ENCODE measurements around the gene KRTCAP3. TPM values are rescaled to one million over a fixed set of nuclear protein-coding genes. Genes with fewer than 3 reads are reported as not detected.

The KRTCAP3 gene
- total and polyA plus RNA-seq, 2 donors (not counting 1 experiment from before 2014, with no cell fraction given) = 0.22 to 0.33 TPM

DNA sequence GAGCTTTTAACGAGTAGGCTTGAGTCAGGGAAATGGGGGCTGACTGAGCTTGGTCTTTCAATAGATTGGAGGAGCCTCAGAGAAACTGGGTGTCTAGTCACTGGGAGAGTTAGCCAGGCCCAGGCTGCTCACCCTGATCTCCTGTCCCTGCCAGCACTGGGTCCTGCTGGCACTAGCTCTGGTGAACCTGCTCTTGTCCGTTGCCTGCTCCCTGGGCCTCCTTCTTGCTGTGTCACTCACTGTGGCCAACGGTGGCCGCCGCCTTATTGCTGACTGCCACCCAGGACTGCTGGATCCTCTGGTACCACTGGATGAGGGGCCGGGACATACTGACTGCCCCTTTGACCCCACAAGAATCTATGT, 720 bp downstream of the KRTCAP3 start:
- H3K9ac ChIP-seq (ENCODE audit: insufficient read depth, low read length) = no peak overlapping the region
- TF ChIP-seq EZH2 (IDR thresholded peaks at IDR 0.05; ENCODE audit: low read length, missing control alignments) = no peak
- TF ChIP-seq, protein P1, sequence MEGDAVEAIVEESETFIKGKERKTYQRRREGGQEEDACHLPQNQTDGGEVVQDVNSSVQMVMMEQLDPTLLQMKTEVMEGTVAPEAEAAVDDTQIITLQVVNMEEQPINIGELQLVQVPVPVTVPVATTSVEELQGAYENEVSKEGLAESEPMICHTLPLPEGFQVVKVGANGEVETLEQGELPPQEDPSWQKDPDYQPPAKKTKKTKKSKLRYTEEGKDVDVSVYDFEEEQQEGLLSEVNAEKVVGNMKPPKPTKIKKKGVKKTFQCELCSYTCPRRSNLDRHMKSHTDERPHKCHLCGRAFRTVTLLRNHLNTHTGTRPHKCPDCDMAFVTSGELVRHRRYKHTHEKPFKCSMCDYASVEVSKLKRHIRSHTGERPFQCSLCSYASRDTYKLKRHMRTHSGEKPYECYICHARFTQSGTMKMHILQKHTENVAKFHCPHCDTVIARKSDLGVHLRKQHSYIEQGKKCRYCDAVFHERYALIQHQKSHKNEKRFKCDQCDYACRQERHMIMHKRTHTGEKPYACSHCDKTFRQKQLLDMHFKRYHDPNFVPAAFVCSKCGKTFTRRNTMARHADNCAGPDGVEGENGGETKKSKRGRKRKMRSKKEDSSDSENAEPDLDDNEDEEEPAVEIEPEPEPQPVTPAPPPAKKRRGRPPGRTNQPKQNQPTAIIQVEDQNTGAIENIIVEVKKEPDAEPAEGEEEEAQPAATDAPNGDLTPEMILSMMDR (conservative IDR thresholded peaks at IDR 0.05 in 1 of 2, IDR thresholded peaks at IDR 0.05 in 1 of 2; ENCODE audit: low read depth in 1 of 2, low read length in 2 of 2) = no peak
- DNase-seq (ENCODE audit: low read depth in 2 of 2) = no peak
- H3K79me2 ChIP-seq (ENCODE audit: control insufficient read depth, insufficient read depth, low read length) = no peaks in the 10 kb centered on the region
- no peaks in the 10 kb centered on the region for H4K20me1 ChIP-seq (ENCODE audit: control insufficient read depth, extremely low read depth, insufficient read depth, low read length)
- no peak overlapping the region for H3K4me2 ChIP-seq (ENCODE audit: extremely low read depth, insufficient read depth, low read length)
- H3K36me3 ChIP-seq (ENCODE audit: control insufficient read depth, insufficient read depth, low read length) = peaks cover 22% of the 10 kb centered on the region
- H3K4me1 ChIP-seq (ENCODE audit: control insufficient read depth, extremely low read depth, insufficient read depth, low read length) = no peaks in the 10 kb centered on the region
- H2AFZ ChIP-seq (ENCODE audit: low read length) = no peak overlapping the region
- no peaks in the 10 kb centered on the region for H3K9me3 ChIP-seq (ENCODE audit: control insufficient read depth, insufficient read depth, low read depth, low read length)
- no peak overlapping the region for H3K27ac ChIP-seq (ENCODE audit: insufficient read depth, low read length)
- no peak overlapping the region for H3K4me3 ChIP-seq (replicated peaks in 1 of 4; ENCODE audit: control extremely low read depth in 1 of 4, insufficient read depth in 1 of 4, low read depth in 3 of 4, low read length in 4 of 4)
- H3K27me3 ChIP-seq (ENCODE audit: control insufficient read depth, insufficient read depth, low read length) = no peaks in the 10 kb centered on the region

DNA sequence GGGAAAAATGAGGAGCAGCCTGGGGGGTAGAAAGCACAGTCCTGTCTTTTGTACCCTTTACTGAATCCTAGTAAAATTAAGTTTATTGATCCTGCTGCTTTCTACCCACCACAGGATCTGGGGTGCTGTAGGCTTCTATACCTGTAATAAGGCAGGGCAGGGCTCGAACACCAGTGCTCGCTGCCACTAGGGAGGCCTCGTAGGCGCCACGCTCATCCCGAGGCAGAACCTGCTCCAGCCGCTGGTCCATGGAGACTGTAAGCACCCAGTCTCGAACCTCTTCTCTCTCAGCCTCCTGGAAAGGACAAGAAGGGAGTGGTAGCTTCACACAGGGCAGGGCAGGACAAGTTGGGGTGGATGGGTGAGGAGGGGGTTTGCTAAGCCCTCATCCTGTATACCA, 3.0 kb downstream of the KRTCAP3 start:
- Histone ChIP-seq H2AFZ (ENCODE audit: low read length) (no peak overlapping the region), H3K4me3 (replicated peaks in 1 of 4; ENCODE audit: control extremely low read depth in 1 of 4, insufficient read depth in 1 of 4, low read depth in 3 of 4, low read length in 4 of 4) (no peak overlapping the region), H3K27me3 (ENCODE audit: control insufficient read depth, insufficient read depth, low read length) (no peaks in the 10 kb centered on the region), H4K20me1 (ENCODE audit: control insufficient read depth, extremely low read depth, insufficient read depth, low read length) (no peaks in the 10 kb centered on the region), H3K79me2 (ENCODE audit: control insufficient read depth, insufficient read depth, low read length) (no peaks in the 10 kb centered on the region), H3K9me3 (ENCODE audit: control insufficient read depth, insufficient read depth, low read depth, low read length) (no peaks in the 10 kb centered on the region), H3K36me3 (ENCODE audit: control insufficient read depth, insufficient read depth, low read length) (peaks cover 20% of the 10 kb centered on the region), H3K4me1 (ENCODE audit: control insufficient read depth, extremely low read depth, insufficient read depth, low read length) (no peaks in the 10 kb centered on the region), H3K4me2 (ENCODE audit: extremely low read depth, insufficient read depth, low read length) (no peak overlapping the region), H3K9ac (ENCODE audit: insufficient read depth, low read length) (no peak overlapping the region), H3K27ac (ENCODE audit: insufficient read depth, low read length) (no peak overlapping the region)
- TF ChIP-seq EZH2 (IDR thresholded peaks at IDR 0.05; ENCODE audit: low read length, missing control alignments) = no peak
- TF ChIP-seq, protein P1 (conservative IDR thresholded peaks at IDR 0.05 in 1 of 2, IDR thresholded peaks at IDR 0.05 in 1 of 2; ENCODE audit: low read depth in 1 of 2, low read length in 2 of 2) = no peak
- no peak for DNase-seq (ENCODE audit: low read depth in 2 of 2)

DNA sequence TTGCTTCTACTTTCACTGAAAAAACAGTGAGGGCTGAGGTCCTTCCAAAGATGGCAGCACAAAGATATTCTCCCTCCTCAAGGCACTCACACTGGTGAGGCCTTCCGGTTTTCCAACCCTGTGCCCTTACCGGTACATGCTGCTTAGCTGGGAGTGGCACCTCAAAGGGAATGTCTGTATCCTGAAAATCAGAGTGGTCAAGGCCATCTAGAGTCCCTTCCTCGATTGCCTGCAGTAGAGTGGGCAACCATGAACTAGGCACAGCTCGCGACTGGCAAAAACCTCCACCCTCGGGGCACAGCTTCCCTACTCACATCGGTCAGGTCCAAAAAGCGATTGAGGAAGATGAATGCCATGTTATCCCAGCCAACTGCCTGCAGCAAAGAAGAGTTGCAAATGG, 3.4 kb downstream of the KRTCAP3 start:
- peaks cover 16% of the 10 kb centered on the region for H3K36me3 ChIP-seq (ENCODE audit: control insufficient read depth, insufficient read depth, low read length)
- TF ChIP-seq EZH2 (IDR thresholded peaks at IDR 0.05; ENCODE audit: low read length, missing control alignments) = no peak
- no peak overlapping the region for H3K9ac ChIP-seq (ENCODE audit: insufficient read depth, low read length)

More for the DNA sequence above, 3.4 kb downstream of the KRTCAP3 start:
- H3K4me3 ChIP-seq (replicated peaks in 1 of 4; ENCODE audit: control extremely low read depth in 1 of 4, insufficient read depth in 1 of 4, low read depth in 3 of 4, low read length in 4 of 4) = no peak overlapping the region
- no peaks in the 10 kb centered on the region for H3K9me3 ChIP-seq (ENCODE audit: control insufficient read depth, insufficient read depth, low read depth, low read length)
- no peak for DNase-seq (ENCODE audit: low read depth in 2 of 2)
- H4K20me1 ChIP-seq (ENCODE audit: control insufficient read depth, extremely low read depth, insufficient read depth, low read length) = no peaks in the 10 kb centered on the region
- H3K27me3 ChIP-seq (ENCODE audit: control insufficient read depth, insufficient read depth, low read length) = no peaks in the 10 kb centered on the region
- H3K79me2 ChIP-seq (ENCODE audit: control insufficient read depth, insufficient read depth, low read length) = no peaks in the 10 kb centered on the region
- H3K27ac ChIP-seq (ENCODE audit: insufficient read depth, low read length) = no peak overlapping the region
- H3K4me2 ChIP-seq (ENCODE audit: extremely low read depth, insufficient read depth, low read length) = no peak overlapping the region
- H3K4me1 ChIP-seq (ENCODE audit: control insufficient read depth, extremely low read depth, insufficient read depth, low read length) = no peaks in the 10 kb centered on the region
- no peak overlapping the region for H2AFZ ChIP-seq (ENCODE audit: low read length)

Data from fibroblast of lung (primary cell).